GM21367 (cell line): ENCODE results near the gene CYP27C1.
A peak's percentile ranks its signal among the peaks of the same experiment; 100 is the strongest.
"Not testable (repeated sequence)": the region's sequence is repeated elsewhere in the genome, so short reads cannot be mapped to it uniquely, and the experiment has no call there.

ENCODE experiments used
- ATAC-seq: cut with Tn5 transposase; IDR thresholded peaks from one replicate; pipeline ENCODE4 v1.9.1; 2021; ENCODE audit not compliant: unreplicated experiment

The CYP27C1 gene

DNA sequence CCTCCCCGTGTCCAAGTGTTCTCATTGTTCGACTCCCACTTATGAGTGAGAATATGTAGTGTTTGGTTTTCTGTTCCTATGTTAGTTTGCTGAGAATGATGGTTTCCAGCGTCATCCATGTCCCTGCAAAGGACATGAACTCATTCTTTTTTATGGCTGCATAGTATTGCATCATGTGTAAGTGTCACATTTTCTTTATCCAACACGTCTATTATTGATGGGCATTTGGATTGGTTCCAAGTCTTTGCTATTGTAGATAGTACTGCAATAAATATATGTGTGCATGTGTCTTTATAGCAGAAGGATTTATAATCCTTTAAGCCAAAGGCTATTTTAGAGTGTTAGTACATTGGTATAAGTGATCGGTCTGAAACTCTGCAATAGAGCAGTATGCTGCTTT is 4.0 kb upstream of the CYP27C1 start:
- ATAC-seq = not testable (repeated sequence)

DNA sequence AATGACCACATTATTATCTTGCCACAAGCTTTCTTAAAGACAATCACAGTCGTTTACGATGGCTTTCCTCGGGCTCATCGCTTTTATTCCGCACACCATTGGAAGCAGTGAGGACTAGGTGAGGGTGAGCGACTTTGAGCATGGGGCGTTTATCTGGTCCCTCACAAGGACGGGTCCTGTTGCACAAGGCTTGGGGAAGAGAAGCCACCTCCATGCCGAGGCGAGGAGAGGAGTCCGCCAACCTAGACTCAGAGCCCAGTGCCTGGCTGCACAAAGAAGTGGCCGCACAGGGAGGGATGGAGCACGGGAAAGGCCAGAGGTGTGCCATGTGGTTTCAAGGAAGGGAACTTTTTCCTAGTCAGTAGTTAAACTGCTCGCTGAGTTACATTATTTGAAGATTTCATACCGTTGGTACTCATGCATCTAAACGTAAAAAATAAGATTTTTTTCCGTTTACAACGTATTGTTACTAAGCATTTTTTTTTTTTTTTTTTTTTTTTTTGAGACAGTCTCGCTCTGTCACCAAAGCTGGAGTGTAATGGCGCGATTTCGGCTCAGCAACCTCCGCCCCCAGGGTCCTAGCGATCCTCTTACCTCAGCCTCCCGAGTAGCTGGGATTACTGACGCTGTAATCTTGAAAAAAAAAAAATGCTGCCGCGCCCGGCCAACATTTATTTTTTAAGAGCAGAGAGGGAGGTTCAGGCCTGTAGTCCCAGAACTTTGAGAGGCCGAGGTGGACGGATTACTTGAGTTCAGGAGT is 849 bp upstream of the CYP27C1 start:
- no peak for ATAC-seq

DNA sequence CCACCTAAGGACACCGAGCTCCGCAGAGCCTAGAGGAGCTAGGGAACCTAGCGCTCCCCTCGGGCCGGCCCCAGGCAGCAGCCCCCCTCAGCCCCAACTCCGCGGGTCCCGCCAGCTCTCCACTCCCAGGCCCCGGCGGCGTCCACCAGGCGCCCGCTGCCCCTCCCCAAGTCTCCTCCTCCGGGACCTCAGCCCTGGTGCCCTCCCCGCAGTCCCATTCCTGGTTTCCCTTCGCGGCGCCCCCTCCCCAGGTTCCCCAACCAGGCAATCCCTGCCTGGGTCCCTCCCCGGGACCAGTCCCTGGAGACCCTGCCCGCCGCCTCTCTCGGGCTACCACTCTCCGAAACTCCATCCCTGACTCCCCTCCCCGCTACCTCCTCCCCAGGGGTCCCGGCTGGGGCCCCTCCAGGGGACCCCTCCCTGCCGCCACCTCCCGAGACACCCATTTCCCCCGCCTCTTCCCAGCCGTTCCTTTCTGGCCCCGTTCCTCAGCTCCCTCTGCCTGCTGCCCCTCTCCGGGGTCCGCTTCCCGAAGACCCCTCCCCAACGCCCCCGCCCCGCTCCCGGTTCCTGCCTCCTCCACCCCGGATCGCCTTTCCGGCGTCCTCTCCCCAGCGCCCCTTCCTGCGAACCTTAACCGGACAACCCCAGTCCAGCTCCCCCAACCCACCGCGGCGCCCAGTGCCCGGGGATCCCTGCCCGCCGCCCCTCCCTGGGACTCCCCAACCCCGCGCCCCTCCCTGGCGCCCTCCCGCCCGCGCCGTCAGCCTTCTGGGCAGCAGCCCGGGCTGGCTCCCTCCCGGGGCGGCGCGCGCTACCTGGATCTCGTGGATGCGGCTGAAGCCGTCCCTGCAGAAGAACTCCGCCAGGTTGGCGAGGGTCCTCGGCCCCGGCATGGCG is 678 bp downstream of the CYP27C1 start:
- ATAC-seq = no peak

DNA sequence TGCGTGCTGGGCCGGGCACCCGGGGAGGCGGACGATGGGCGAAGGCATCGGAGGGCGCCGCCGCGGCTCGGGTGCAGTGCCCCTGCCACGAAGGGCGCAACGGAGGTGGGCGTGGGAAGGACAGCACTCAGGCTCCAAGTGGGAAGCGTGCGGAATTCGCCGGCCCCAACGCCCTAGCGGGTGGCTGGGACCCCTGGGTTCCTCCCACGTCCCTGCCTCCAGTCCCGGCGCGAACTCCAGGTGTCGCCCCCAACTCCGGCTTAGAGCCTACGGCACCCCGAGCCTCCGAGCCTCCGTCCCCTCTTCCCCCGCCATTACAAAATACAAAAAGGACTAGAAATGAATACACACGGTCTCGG is 1.3 kb downstream of the CYP27C1 start:
- ATAC-seq = no peak

DNA sequence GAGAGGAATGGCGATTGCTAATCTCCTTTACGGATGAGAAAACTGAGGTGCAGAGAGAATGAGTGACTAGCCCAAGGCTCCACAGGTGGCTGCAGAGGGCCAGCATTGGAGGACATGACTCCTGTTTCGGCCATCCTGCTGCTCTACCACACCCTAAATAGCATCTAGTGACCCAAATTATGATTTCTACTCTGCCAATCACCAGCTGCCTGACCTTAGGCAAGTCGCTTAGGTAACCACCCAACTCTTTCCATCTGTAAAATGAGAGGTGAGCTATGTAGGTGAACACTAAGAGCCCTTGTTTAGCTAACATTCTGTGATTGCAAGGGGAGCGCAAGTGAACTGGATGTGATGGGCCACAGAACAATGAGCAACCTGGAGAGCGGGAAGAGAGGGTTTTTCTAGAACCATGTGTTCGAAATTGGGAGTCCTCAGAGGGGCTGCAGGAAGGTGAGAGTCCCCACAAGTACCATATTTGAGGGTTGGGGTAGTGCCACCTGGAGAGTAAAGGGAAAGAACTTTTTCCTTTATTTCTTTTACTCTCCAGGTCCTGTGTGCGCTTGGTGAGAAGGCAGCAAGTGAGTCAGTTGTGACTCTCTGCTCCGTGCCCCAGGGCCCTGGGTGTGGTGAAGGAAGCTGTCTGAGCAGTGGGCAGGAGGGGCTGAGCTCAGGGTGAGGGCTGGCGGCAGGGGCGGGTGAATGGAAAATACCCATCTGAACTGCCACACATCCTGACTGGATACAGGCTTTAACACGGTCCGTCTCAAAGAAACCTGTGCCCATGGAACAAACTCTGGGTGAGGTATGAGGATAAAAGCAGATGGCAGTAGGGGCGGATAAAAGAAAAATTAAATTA is 2.4 kb downstream of the CYP27C1 start:
- ATAC-seq = no peak

DNA sequence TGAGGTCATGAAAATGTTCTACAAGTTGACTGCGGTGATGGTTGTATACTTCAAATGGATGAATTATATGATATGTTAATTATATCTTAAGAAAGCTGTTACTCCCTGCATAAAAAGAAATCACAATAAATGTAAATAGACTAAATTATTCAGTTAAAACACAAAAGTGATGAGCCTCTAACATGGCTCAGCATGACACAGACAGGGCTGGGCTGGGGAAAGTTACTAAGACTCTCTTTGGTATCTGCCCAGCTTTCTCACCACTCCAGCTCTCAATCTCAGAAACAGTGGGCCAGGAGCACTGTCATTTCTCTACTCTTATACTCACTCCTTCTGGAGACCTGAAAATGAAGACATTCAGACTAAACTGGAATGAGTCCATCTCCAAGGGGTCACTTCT is 3.5 kb downstream of the CYP27C1 start:
- no peak for ATAC-seq

DNA sequence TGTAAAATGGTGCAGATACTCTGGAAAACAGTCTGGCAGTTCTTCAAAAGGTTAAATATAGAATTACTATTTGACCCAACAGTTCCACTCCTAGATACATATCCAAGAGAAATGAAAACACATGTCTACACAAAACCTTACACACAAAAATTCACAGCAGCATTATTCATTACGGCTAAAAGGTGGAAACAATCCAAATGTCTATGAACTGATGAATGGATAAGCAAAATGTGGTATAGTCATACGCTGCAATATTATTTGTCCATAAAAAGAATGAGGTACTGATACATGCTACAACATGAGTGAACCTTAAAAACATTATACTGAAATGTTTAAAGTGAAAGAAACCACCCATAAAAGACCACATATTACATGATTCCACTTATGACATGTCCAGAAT is 4.0 kb downstream of the CYP27C1 start:
- no peak for ATAC-seq

DNA sequence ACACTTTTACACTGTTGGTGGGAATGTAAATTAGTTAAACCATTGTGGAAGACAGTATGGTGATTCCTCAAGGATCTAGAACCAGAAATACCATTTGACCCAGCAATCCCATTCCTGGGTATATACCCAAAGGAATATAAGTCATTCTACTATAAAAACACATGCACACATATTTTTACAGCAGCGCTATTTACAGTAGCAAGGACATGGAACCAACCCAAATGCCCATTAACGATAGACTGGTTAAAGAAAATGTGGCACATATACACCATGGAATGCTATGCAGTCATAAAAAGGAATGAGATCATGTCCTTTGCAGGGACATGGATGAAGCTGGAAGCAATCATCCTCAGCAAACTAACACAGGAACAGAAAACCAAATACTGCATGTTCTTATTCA is 5.9 kb downstream of the CYP27C1 start:
- ATAC-seq = not testable (repeated sequence)

DNA sequence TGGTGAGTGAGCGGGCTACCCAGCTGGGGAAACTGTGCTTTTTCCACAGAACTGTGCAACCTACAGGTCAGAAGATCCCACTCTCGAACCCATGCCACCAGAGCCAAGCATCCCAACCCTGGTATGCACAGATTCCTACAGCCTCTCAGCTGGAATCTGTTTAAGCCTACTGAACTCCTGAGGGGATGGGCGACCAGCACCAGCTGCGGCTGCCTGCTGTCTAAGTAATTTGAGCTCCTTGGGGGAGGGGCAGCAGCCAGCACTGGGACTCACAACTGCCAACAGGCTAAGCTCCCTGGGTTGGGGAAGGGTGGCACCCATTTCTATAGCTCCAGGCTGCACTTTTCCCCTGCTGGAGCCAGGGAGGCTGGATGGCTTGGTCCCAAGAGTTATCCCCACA is 11.8 kb downstream of the CYP27C1 start:
- ATAC-seq = no peak

DNA sequence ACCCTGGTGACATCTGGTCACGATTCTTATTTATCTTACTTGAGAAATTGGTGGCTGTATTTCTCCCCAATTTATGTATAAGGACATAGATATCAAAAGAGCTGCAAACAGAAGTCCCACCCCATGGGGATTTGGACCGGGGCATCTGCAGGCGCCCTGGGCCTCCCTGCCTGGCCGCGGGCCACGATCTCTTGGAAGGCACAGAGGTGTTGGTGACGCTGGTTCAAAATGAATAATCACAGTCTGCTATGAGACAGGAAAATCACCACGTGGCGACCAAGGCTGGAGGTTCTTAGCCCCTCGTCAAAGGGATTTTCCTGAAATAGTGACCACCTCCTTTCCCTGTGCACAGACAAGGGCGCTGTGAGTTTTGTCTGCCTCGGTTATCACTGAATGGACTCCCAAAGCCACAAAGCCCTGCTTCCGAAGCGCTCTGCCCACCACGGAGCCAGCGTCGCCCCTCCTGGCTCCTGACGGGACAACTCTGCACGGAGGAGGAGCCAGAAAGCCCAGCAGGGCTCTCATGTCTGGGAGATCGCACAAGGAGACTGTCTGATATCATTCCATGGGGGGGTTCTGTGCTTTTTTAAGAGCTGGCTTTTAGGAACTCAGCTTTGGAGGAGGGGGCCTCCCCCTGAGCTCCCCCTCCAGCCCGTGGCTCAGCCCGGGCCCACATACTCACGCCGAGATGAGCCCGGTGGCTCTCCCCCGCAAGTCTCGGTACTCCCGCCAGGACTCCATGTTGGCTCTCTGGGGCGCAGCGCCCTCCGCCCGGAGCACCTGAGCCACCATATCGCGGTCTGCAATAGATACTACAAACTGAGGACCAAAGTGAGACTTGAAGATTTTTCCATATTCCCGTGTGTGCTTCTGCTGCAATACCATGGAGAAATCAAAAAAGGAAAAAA is 14.6 kb downstream of the CYP27C1 start:
- no peak for ATAC-seq

DNA sequence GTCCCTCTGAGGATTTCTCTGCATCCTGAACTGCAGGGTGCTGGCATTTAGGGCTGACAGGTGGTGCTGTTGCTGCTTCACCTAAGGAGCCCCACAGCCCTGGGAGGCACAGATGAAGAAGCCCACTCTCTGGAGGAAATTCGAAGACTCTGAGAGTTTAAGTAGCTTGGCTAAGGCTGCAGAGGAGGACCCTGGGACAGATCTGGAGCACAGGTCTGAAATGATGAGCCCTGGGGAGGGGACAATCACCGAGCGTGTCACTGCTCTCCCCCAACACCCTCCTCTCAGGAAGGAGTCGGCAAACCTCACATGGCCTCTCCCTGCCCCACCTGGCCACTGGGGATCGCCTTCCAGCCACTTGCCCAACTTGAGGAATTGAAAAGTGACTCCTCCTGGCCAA is 18.6 kb downstream of the CYP27C1 start:
- no peak for ATAC-seq

DNA sequence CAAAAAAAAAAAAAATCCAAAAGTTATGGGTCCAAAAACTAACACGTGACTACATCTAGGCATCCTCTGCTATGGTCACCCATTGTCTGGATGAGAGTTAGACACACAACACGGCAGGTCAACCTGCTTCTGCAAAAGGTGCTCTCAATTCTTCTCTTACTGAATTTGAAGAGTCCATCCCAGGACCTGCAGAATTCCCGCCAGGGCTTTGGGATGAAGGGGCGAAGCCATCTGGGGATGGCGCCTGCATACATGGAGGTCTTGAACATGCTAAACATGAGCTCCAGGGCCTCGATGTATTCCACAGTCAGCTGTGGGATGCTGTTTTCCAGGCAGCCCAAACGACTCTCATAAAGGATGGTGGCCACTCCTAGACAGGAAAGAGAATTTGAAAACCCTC is 19.1 kb downstream of the CYP27C1 start:
- no peak for ATAC-seq

DNA sequence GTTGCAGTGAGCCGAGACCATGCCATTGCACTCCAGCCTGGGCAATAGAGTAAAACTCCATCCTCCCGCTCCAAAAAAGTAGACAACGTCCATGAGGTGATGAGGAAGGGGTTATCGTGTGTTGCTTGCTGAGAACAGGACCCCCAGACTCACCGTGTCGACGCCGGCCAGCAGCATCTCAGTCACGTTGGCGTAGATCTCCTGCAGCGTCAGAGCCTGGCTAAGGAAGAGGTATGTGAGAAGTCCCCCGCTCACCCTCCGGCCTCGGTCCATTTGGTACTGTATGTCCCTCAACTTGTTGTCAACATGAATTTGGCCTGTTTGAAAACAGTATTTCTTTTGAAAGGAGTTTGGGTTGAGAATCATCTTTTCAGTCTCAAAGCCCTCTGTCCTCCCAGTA is 20.9 kb downstream of the CYP27C1 start:
- no peak for ATAC-seq

DNA sequence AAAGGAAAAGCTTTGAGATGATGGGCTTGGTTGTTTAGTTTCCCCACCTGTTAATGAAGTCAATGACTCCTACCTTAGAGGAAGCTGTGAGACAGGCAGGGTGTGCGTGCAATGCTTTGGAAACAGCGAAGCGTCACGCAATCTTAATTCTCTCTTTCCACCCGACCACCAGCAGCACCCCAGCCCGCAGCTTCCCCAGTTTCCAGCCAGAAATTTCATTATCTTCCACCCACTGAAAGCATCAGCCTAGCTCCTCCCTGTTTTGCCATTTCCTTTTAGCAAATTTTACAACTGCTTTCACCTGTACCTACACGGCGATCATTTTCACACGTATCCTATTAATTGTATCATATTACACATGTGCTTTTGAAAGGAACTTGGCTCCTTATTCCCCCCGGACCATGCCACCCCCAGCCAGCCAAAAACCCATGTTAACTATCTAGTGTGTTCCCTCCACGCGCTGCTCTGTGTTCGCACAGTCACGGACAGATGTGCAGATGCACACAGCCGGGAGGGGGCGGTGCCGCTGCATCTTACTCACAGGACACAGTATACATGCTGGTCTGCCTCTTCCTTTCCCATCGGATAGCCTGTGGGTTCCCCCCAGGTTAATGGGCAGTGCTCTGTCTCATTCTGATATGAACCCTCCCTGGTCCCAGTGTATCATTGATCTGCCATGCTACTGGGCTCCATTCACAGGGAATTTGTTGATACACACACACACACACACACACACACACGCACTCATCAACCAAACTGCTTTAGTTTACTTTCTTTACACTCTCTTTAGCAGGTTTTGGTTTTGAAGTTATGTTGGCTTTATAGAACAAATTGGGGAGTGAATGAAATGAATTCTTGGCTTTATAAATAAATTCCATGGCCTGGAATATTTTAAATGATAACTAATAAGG is 22.4 kb downstream of the CYP27C1 start:
- peak; percentile 80 for ATAC-seq

DNA sequence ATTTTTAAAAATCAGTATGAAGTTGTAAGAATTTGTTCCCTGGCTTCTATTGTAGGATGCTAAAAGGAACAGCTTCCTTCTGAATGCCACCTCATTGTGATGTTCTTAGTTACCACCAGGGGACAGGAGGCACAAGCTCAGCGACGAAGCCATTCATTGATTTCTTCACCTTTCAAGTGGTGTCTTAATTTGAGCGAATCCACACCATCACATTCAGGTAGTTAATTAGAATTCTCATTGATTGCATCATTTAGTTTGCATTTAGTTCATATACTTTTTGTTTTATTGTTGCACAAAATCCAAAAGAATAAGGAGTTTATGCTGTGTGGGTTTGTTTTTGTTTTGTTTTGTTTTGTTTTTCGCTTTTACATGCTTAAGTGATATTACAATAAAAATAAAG is 23.1 kb downstream of the CYP27C1 start:
- no peak for ATAC-seq

DNA sequence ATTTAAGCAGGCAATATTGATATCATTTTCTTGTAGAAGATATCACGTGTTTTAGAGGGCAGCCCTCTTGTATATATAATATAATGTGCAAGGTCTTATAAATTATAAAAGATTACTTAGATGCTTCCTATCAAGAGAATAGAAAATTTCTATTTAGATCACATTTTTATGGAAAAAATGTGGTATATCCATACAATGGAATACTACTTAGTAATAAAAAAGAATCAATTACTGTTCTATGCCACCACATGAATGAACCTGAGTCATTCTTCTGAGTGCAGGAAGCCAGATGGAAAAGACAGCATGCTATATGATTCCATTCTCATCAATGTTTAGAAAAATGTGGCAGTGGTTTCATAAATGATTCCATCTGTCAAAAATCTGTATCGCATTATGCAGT is 23.6 kb downstream of the CYP27C1 start:
- ATAC-seq = no peak

DNA sequence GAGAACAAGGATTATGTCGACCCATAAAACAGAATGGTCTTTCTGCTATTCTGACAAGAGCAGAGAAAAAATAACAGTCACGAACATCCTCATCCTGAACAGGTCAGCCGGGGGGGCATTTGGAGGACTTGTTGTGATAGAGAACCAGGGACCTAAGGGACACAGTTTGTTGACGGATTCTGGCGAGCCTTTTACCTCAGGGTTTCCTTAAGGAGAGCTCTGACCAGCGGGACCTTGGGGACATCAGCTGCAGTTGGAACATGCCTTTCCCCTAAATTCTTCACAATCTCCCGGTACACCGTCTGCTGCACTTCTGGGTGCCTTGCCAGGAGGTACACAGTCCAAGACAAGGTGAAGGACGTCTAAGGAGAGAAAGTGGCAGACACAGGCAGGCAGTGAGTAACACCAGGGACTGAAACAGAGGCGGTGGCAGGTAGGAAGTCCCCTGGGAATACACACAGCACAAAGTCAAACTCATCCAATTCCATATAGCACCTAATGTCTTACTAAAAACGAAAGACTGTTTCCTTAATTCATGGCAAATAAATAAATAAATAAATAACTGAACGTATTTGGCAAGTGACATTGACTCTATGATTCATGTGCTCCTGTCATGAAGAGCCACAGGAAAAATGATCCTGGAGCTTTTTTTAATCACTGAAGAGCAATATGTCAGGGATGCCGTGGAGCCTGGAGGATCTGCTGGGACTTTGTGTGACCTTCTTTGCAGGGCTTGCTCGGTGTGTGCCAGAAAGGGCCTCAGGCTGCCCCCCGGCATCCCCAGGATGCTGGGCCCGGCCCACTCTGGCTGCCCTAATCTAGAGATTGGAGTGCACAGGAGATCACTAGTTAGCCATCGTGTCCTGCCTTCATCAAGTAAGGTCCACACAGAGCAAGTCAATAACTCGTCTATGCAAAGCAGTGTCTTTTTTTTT is 24.7 kb downstream of the CYP27C1 start:
- ATAC-seq = no peak

DNA sequence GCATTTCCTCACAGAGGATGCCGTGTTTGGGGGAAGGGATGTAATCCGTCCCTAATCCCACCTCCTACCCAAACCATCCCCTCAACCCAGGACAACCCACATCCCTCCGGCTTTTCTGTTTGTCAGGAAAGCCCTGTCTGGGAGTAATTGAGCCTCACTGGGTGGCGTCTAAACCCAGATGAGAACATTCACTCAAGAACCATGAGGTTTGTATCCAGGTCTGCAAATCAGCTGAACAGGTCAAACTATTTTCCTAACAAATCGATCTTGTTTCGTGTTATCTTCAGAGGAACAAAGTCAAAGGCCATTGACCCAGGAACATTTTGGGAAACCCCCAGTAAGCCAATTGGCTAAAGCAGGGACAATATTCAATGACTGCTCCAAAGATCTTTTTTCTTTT is 25.7 kb downstream of the CYP27C1 start:
- no peak for ATAC-seq

DNA sequence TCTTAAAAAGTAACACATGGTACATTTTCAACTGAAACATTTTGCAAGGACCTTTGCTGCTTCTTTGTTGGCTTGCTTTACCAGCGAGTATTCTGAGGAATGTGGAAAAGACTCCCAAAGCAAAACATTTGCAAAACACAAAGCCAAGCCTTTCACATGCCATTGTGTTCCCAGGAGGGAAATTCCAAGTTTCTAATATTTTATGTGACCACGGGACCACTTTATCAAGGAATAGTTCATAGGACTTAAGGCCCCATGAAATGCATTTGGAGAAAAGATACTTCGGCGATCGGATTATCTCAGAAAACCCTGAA is 26.2 kb downstream of the CYP27C1 start:
- ATAC-seq = no peak
